Smooth muscle cell (in vitro differentiated cells): Measurements from ENCODE around the gene CCDC137. TPM values are rescaled to one million over a fixed set of nuclear protein-coding genes. Genes with fewer than 3 reads are reported as not detected.

Experiments used
- DNase-seq: peaks from one replicate; lab custom pipeline; 2025; ENCODE audit not compliant: unreplicated experiment; lab: John Stamatoyannopoulos, UW
- H2AFZ ChIP-seq: fragments of 200-600 bp; sonication (generic); 2 replicates; pipeline ENCODE4 v1.6.0; 2016; ENCODE audit warnings: antibody characterized with exemption, low read depth, mild to moderate bottlenecking
- H3F3A ChIP-seq: fragments of 200-600 bp; sonication (generic); 2 replicates; pipeline ENCODE4 v1.6.0; 2017; ENCODE audit warnings: antibody characterized with exemption, low read depth
- H3K27ac ChIP-seq: fragments of 200-600 bp; sonication (generic); 2 replicates; pipeline ENCODE4 v1.5.1; 2016; ENCODE audit warnings: low read depth, mild to moderate bottlenecking
- H3K27me3 ChIP-seq: fragments of 200-600 bp; sonication (generic); 2 replicates; pipeline ENCODE4 v1.6.1; 2016; ENCODE audit warnings: low read depth, mild to moderate bottlenecking
- H3K36me3 ChIP-seq: fragments of 200-600 bp; sonication (generic); 2 replicates; pipeline ENCODE4 v1.5.1; 2016; ENCODE audit warnings: low read depth
- H3K4me1 ChIP-seq: fragments of 200-600 bp; sonication (generic); 2 replicates; pipeline ENCODE4 v1.5.1; 2016; ENCODE audit warnings: low read depth
- H3K4me2 ChIP-seq: fragments of 200-600 bp; sonication (generic); 2 replicates; pipeline ENCODE4 v1.6.0; 2016; ENCODE audit warnings: mild to moderate bottlenecking
- H3K4me3 ChIP-seq: fragments of 200-600 bp; sonication (generic); 2 replicates; pipeline ENCODE4 v1.5.1; 2016; ENCODE audit warnings: mild to moderate bottlenecking
- H3K79me2 ChIP-seq: fragments of 200-600 bp; sonication (generic); 2 replicates; pipeline ENCODE4 v1.6.0; 2016; ENCODE audit warnings: low read depth, mild to moderate bottlenecking
- H3K9ac ChIP-seq: fragments of 200-600 bp; sonication (generic); 2 replicates; pipeline ENCODE4 v1.6.0; 2016; ENCODE audit warnings: low read depth
- H3K9me3 ChIP-seq: fragments of 200-600 bp; sonication (generic); replicated peaks from 2 replicates; pipeline ENCODE4 v1.5.1; 2016; ENCODE audit warnings: low read depth
- H4K20me1 ChIP-seq: fragments of 200-600 bp; sonication (generic); 2 replicates; pipeline ENCODE4 v1.6.0; 2016; ENCODE audit warnings: low read depth
- WGBS: methylation state at CpG from one replicate; pipeline ENCODE4 v1.1.7; 2016; ENCODE audit warnings: low lambda C conversion rate; 5-methylcytosine and 5-hydroxymethylcytosine counted together
- polyA plus RNA-seq: library from polyadenylated mRNA; unstranded; fragments of >200 nt; fragmentation: Nextera tagmentation; extraction: Ambion mirVana; gene quantifications from 2 replicates; pipeline ENCODE4 v1.2.1, GENCODE V29; 2016
- total RNA-seq: library from RNA; depleted of rRNA; stranded (reverse); fragments of >200 nt; gene quantifications from 2 replicates; pipeline ENCODE4 v1.2.3, GENCODE V29; 2014
- TF ChIP-seq, protein P1 (sequence below): fragments of 200-600 bp; sonication (generic); IDR thresholded peaks from 2 replicates; pipeline ENCODE4 v1.5.1; 2017; ENCODE audit warnings: borderline replicate concordance, mild to moderate bottlenecking, antibody characterized with exemption; ENCODE audit not compliant: insufficient read depth, poor library complexity, severe bottlenecking

The CCDC137 gene
- total and polyA plus RNA-seq, 2 experiments from 2014 or later = 5.0 to 24.6 TPM

GRCh38 chr17:81652906-81653771, 13.4 kb upstream of the CCDC137 start:
- H4K20me1 ChIP-seq = no peaks in the 10 kb centered on the region
- H3K36me3 ChIP-seq = no peaks in the 10 kb centered on the region
- H3K4me2 ChIP-seq = peak overlapping the region; percentile 74
- TF ChIP-seq, protein P1, sequence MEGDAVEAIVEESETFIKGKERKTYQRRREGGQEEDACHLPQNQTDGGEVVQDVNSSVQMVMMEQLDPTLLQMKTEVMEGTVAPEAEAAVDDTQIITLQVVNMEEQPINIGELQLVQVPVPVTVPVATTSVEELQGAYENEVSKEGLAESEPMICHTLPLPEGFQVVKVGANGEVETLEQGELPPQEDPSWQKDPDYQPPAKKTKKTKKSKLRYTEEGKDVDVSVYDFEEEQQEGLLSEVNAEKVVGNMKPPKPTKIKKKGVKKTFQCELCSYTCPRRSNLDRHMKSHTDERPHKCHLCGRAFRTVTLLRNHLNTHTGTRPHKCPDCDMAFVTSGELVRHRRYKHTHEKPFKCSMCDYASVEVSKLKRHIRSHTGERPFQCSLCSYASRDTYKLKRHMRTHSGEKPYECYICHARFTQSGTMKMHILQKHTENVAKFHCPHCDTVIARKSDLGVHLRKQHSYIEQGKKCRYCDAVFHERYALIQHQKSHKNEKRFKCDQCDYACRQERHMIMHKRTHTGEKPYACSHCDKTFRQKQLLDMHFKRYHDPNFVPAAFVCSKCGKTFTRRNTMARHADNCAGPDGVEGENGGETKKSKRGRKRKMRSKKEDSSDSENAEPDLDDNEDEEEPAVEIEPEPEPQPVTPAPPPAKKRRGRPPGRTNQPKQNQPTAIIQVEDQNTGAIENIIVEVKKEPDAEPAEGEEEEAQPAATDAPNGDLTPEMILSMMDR = no peak
- no peak for DNase-seq
- H3K27me3 ChIP-seq = peaks cover 10% of the 10 kb centered on the region
- H3K9ac ChIP-seq = no peak overlapping the region
- H3K9me3 ChIP-seq = no peaks in the 10 kb centered on the region
- H3K27ac ChIP-seq = no peak overlapping the region
- no peak overlapping the region for H3K4me3 ChIP-seq
- H3F3A ChIP-seq = no peaks in the 10 kb centered on the region
- peak overlapping the region; percentile 81 for H2AFZ ChIP-seq
- 50% methylated on average over 27 of the region's 27 CpGs for WGBS
- peaks cover 3% of the 10 kb centered on the region for H3K4me1 ChIP-seq
- H3K79me2 ChIP-seq = no peaks in the 10 kb centered on the region

- Histone ChIP-seq H3K36me3 (no peaks in the 10 kb centered on the region), H3K4me1 (peaks cover 3% of the 10 kb centered on the region), H3F3A (no peaks in the 10 kb centered on the region), H3K27me3 (no peaks in the 10 kb centered on the region), H2AFZ (no peak overlapping the region), H3K79me2 (no peaks in the 10 kb centered on the region), H3K4me3 (no peak overlapping the region), H3K4me2 (no peak overlapping the region), H3K9ac (no peak overlapping the region), H4K20me1 (no peaks in the 10 kb centered on the region), H3K9me3 (no peaks in the 10 kb centered on the region), H3K27ac (no peak overlapping the region)
- TF ChIP-seq, protein P1 = no peak
- no peak for DNase-seq
- WGBS = 93% methylated on average over 18 of the region's 18 CpGs
These were observed 11.0 kb upstream of the CCDC137 start for GRCh38 chr17:81655378-81656117.

DNA sequence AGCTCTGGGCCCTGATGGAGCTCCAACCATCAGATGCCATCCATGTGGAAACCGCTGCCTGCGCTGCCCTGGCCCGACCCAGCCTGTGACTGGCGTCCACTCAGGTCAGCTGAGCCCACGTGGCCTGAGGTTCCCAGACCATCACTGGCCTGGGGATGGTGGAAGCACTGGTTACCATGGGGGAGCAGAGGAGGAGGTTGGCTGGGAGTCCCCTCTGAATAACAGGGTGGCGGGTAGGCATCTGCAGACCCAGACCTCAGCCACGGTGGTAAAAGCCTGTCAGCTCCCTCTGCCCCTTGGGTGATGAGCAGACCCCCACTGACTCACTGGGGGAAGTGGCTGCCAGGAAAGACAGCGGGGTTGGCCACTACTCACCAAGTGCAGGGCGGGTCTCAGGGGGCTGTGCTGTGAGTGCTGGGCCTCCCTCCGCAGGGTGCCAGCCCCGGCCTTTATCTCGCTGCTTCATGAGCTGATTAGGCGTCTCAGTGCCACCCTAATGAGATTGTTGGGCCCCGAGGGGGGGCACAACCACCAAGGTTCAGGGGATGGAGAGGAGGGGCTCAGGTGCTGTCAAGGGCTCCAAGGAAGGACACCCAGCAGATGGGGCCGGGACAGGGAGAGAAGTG, 10.3 kb upstream of the CCDC137 start, which contains the start of gene PDE6G:
PDE6G (minus strand) TSS at position 425 of the 626 bp plus-strand sequence. CDS start 3,237 bp downstream, outside the sequence.
- H3K27me3 ChIP-seq = no peaks in the 10 kb centered on the region
- H3K4me2 ChIP-seq = no peak within 1 kb of the TSS
- H3K27ac ChIP-seq = no peak within 1 kb of the TSS
- H3K36me3 ChIP-seq = no peaks in the 10 kb centered on the region
- no peak within 1 kb of the TSS for H3K9ac ChIP-seq
- no peak for DNase-seq
- WGBS = 92% methylated on average over 15 of the region's 15 CpGs
- H3K79me2 ChIP-seq = no peaks in the 10 kb centered on the region
- H3K4me3 ChIP-seq = no peak within 1 kb of the TSS
- no peaks in the 10 kb centered on the region for H4K20me1 ChIP-seq
- H2AFZ ChIP-seq = no peak within 1 kb of the TSS
- no peaks in the 10 kb centered on the region for H3K9me3 ChIP-seq
- H3F3A ChIP-seq = no peaks in the 10 kb centered on the region
- peaks cover 3% of the 10 kb centered on the region for H3K4me1 ChIP-seq
- TF ChIP-seq, protein P1 = no peak
